Keratinocyte (primary cell): ENCODE results near the gene GARIN3. TPM values are rescaled to one million over a fixed set of nuclear protein-coding genes. Genes with fewer than 3 reads are reported as not detected.

ENCODE experiments used
- DNase-seq: peaks from one replicate; pipeline ENCODE4 v3.0.0-alpha.2; 2011; ENCODE audit warnings: low read depth, missing footprints, low spot score
- FAIRE-seq: peaks from 2 replicates; lab custom pipeline; 2011; peaks lifted over from hg19 to GRCh38; lab: Jason Lieb, UNC
- H2AFZ ChIP-seq: 2 replicates; pipeline ENCODE4 v1.6.0; 2012; ENCODE audit warnings: low read length, control low read depth, inconsistent platforms; ENCODE audit not compliant: control insufficient read depth
- H3K27ac ChIP-seq: 2 replicates; pipeline ENCODE4 v1.5.1; 2011; ENCODE audit warnings: low read length; ENCODE audit not compliant: control insufficient read depth, insufficient read depth
- H3K27me3 ChIP-seq: 3 replicates; pipeline ENCODE4 v1.6.0; 2011; ENCODE audit warnings: low read length; ENCODE audit not compliant: control insufficient read depth, insufficient read depth; ENCODE audit errors: extremely low read depth
- H3K36me3 ChIP-seq, 2 experiments: 2 replicates in 1 of 2; 3 replicates in 1 of 2; pipeline ENCODE4 v1.5.1; 2011; ENCODE audit warnings: low read length in 2 of 2, mild to moderate bottlenecking in 1 of 2; ENCODE audit not compliant: control insufficient read depth in 2 of 2, insufficient read depth in 2 of 2; ENCODE audit errors: extremely low read depth in 1 of 2
- H3K4me1 ChIP-seq: 3 replicates; pipeline ENCODE4 v1.5.1; 2011; ENCODE audit warnings: low read length; ENCODE audit not compliant: control insufficient read depth, insufficient read depth; ENCODE audit errors: extremely low read depth
- H3K4me2 ChIP-seq: 3 replicates; pipeline ENCODE4 v1.6.0; 2011; ENCODE audit warnings: low read depth, low read length; ENCODE audit not compliant: control insufficient read depth, insufficient read depth; ENCODE audit errors: extremely low read depth
- H3K4me3 ChIP-seq, 3 experiments: fragments of 200-600 bp in 1 of 3; sonication (generic) in 1 of 3; 2 replicates in 2 of 3; 3 replicates in 1 of 3; pipeline ENCODE4 v1.5.1; 2011 to 2016; ENCODE audit warnings: low read length in 3 of 3, mild to moderate bottlenecking in 3 of 3, control low read depth in 2 of 3, inconsistent platforms in 1 of 3, low read depth in 1 of 3, mixed read lengths in 1 of 3, mixed run types in 1 of 3, moderate library complexity in 1 of 3; ENCODE audit not compliant: control insufficient read depth in 2 of 3, insufficient read depth in 2 of 3; ENCODE audit errors: extremely low read depth in 1 of 3
- H3K79me2 ChIP-seq: 2 replicates; pipeline ENCODE4 v1.6.0; 2012; ENCODE audit warnings: low read length; ENCODE audit not compliant: control insufficient read depth, insufficient read depth
- H3K9ac ChIP-seq: 3 replicates; pipeline ENCODE4 v1.6.0; 2011; ENCODE audit warnings: low read length; ENCODE audit not compliant: control insufficient read depth, insufficient read depth; ENCODE audit errors: extremely low read depth
- H3K9me1 ChIP-seq: 3 replicates; pipeline ENCODE4 v1.6.0; 2011; ENCODE audit warnings: low read length; ENCODE audit not compliant: control insufficient read depth, insufficient read depth; ENCODE audit errors: extremely low read depth
- H3K9me3 ChIP-seq: 2 replicates; pipeline ENCODE4 v1.5.1; 2012; ENCODE audit warnings: low read depth, low read length; ENCODE audit not compliant: control insufficient read depth
- H4K20me1 ChIP-seq: 3 replicates; pipeline ENCODE4 v1.6.0; 2011; ENCODE audit warnings: low read length; ENCODE audit not compliant: control insufficient read depth, insufficient read depth; ENCODE audit errors: extremely low read depth
- EZH2 ChIP-seq: IDR thresholded peaks from one replicate; pipeline ENCODE4 v1.6.1; 2012; ENCODE audit warnings: inconsistent platforms, mild to moderate bottlenecking, low read length, moderate library complexity
- dilution Hi-C: fragments of 300-500 bp; cut with MboI; formaldehyde crosslinking; loops from one replicate; pipeline ENCODE4 v1.7.0; 2020; ENCODE audit warnings: low sequenced_read_pairs; ENCODE audit not compliant: extremely low pct_ligation_motif_present
- polyA plus RNA-seq, 5 experiments: library from polyadenylated mRNA; depleted of rRNA in 3 of 5; stranded (reverse) in 3 of 5; stranded (forward) in 1 of 5; unstranded in 1 of 5; fragments of >200 nt; gene quantifications; 1 replicate in 1 of 5; 2 replicates in 3 of 5; 3 replicates in 1 of 5; pipeline versions ENCODE4 v1.2.1 to v1.2.3, GENCODE V29; 2011 to 2012; ENCODE audit warnings: missing spikeins in 2 of 5, low read depth in 1 of 5, low replicate concordance in 1 of 5
- TF ChIP-seq, protein P1 (sequence below), 3 experiments: IDR thresholded peaks in 1 of 3; conservative IDR thresholded peaks in 1 of 3; optimal IDR thresholded peaks in 1 of 3; 2 replicates in 2 of 3; 3 replicates in 1 of 3; pipeline versions ENCODE3 to v1.5.1; 2011; ENCODE audit warnings: low read length in 3 of 3, mild to moderate bottlenecking in 3 of 3, moderate library complexity in 2 of 3, control low read depth in 1 of 3, inconsistent platforms in 1 of 3; ENCODE audit not compliant: insufficient read depth in 2 of 3; ENCODE audit errors: extremely low read depth in 1 of 3

The GARIN3 gene
- polyA plus RNA-seq, 1 donor (not counting 4 experiments of a cell fraction or from before 2014, with no cell fraction given): not detected

DNA sequence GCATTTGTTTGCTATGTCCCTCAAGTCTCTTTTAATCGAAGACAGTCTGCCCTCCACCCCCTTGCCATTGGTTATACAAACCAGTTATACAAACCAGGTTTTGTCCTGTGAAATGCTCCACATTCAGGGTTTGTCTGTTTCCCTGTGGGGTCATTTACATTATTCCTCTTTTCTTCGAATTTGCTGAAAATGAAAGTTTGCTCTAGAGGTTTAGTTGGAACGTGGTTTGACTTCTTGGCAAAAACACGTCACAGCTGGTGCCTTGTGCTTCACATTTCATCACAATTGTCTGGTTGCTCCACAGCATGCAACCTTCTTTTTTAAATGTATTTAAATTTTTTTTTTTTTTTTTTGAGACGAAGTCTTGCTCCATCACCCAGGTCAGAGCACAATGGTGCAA lies 53.1 kb downstream of the GARIN3 start:
- H3K79me2 ChIP-seq: no peaks in the 10 kb centered on the region
- no peak overlapping the region for H3K27ac ChIP-seq
- no peak overlapping the region for H3K4me2 ChIP-seq
- no peaks in the 10 kb centered on the region for H3K9me1 ChIP-seq
- no peaks in the 10 kb centered on the region for H3K27me3 ChIP-seq
- H2AFZ ChIP-seq: no peak overlapping the region
- TF ChIP-seq, protein P1, sequence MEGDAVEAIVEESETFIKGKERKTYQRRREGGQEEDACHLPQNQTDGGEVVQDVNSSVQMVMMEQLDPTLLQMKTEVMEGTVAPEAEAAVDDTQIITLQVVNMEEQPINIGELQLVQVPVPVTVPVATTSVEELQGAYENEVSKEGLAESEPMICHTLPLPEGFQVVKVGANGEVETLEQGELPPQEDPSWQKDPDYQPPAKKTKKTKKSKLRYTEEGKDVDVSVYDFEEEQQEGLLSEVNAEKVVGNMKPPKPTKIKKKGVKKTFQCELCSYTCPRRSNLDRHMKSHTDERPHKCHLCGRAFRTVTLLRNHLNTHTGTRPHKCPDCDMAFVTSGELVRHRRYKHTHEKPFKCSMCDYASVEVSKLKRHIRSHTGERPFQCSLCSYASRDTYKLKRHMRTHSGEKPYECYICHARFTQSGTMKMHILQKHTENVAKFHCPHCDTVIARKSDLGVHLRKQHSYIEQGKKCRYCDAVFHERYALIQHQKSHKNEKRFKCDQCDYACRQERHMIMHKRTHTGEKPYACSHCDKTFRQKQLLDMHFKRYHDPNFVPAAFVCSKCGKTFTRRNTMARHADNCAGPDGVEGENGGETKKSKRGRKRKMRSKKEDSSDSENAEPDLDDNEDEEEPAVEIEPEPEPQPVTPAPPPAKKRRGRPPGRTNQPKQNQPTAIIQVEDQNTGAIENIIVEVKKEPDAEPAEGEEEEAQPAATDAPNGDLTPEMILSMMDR (optimal IDR thresholded peaks at IDR 0.05 in 1 of 3, IDR thresholded peaks at IDR 0.05 in 1 of 3, conservative IDR thresholded peaks at IDR 0.05 in 1 of 3; ENCODE audit: extremely low read depth in 1 of 3, insufficient read depth in 2 of 3, low read length in 3 of 3): no peak
- no peak for TF ChIP-seq EZH2
- DNase-seq: no peak
- dilution Hi-C loops: no loop called here
- no peaks in the 10 kb centered on the region for H3K9me3 ChIP-seq
- no peaks in the 10 kb centered on the region for H4K20me1 ChIP-seq
- H3K36me3 ChIP-seq: no peaks in the 10 kb centered on the region
- no peak overlapping the region for H3K9ac ChIP-seq
- FAIRE-seq: no peak
- no peaks in the 10 kb centered on the region for H3K4me1 ChIP-seq
- no peak overlapping the region for H3K4me3 ChIP-seq

Other genes starting within 250 kb of the GARIN3 start
- not detected in 3 replicates for gene TIMD4, start 203.0 kb downstream of the GARIN3 start, polyA plus RNA-seq
- not detected in 3 replicates for gene HAVCR1, start 107.1 kb downstream of the GARIN3 start, polyA plus RNA-seq
- 0.03 TPM in 1 of 3 replicates, not detected in the others for gene HAVCR2, start 57.2 kb downstream of the GARIN3 start, polyA plus RNA-seq
- 10.4 to 17.0 TPM (median 13.6 TPM) in 3 replicates for gene MED7, start 23.4 kb downstream of the GARIN3 start, polyA plus RNA-seq
- not detected in 3 replicates for gene ITK, start 14.6 kb upstream of the GARIN3 start, polyA plus RNA-seq
- 0.57 to 0.75 TPM (median 0.62 TPM) in 3 replicates for gene CYFIP2, start 99.9 kb upstream of the GARIN3 start, polyA plus RNA-seq